A549 (cell line): ENCODE results near the gene MSI2. TPM values are rescaled to one million over a fixed set of nuclear protein-coding genes. Genes with fewer than 3 reads are reported as not detected.

ENCODE experiments used
- ATAC-seq, 2 experiments: fragments of 200-7000 bp in 1 of 2; fragments of >200 bp in 1 of 2; cut with Nextera tagmentation in 1 of 2; cut with Tn5 transposase in 1 of 2; 3 replicates each; pipeline versions ENCODE4 v1.8.0 to v1.9.1; 2018 to 2020; ENCODE audit warnings: mild to moderate bottlenecking in 1 of 2, moderate library complexity in 1 of 2
- CTCF ChIA-PET: fragments of 300-600 bp; sonication (Branson Sonifier 250); formaldehyde crosslinking; extraction: SDS; loops from one replicate; lab custom pipeline; 2021; ENCODE audit warnings: antibody characterized with exemption, inconsistent platforms; lab: Yijun Ruan, JAX
- POLR2A ChIA-PET: fragments of 350-600 bp; formaldehyde crosslinking; extraction: SDS; loops from one replicate; lab custom pipeline; 2021; ENCODE audit warnings: antibody characterized with exemption, inconsistent platforms; lab: Yijun Ruan, JAX
- DNase-seq, 2 experiments: peaks; one replicate each; pipeline versions ENCODE4 v3.0.0 to v3.0.0-alpha.2; 2011 to 2016; ENCODE audit warnings: low read depth in 1 of 2, low spot score in 1 of 2
- FAIRE-seq: peaks from 2 replicates; lab custom pipeline; 2011; peaks lifted over from hg19 to GRCh38; lab: Jason Lieb, UNC
- H3K27ac ChIP-seq, 2 experiments: fragments of >200 bp; sonication (Bioruptor Twin); formaldehyde crosslinking; 3 replicates each; pipeline ENCODE4 v1.5.1; 2016 to 2017
- H3K4me1 ChIP-seq: fragments of >200 bp; sonication (Bioruptor Twin); formaldehyde crosslinking; 3 replicates; pipeline ENCODE4 v1.6.1; 2016
- H3K4me2 ChIP-seq: fragments of >200 bp; sonication (Bioruptor Twin); formaldehyde crosslinking; 3 replicates; pipeline ENCODE4 v1.6.1; 2016
- H3K4me3 ChIP-seq: fragments of >200 bp; sonication (Bioruptor Twin); formaldehyde crosslinking; 3 replicates; pipeline ENCODE4 v1.5.1; 2016
- H3K9me3 ChIP-seq: fragments of >200 bp; sonication (Bioruptor Twin); formaldehyde crosslinking; 3 replicates; pipeline ENCODE4 v1.6.1; 2016
- CBX8 ChIP-seq: fragments of 200-600 bp; sonication (generic); IDR thresholded peaks from 2 replicates; pipeline ENCODE4 v1.6.1; 2016
- CHD4 ChIP-seq: fragments of 200-600 bp; sonication (generic); IDR thresholded peaks from 2 replicates; pipeline ENCODE4 v1.6.1; 2016; ENCODE audit warnings: antibody characterized with exemption, mild to moderate bottlenecking, borderline replicate concordance
- CTCF ChIP-seq: fragments of >200 bp; sonication (Bioruptor Twin); formaldehyde crosslinking; IDR thresholded peaks from 3 replicates; pipeline ENCODE4 v1.5.1; 2016
- EHF ChIP-seq: fragments of 250-450 bp; sonication (Bioruptor Pico); IDR thresholded peaks from 2 replicates; pipeline ENCODE4 v1.5.0; 2020; ENCODE audit warnings: mild to moderate bottlenecking
- EHMT2 ChIP-seq: fragments of 200-600 bp; sonication (generic); IDR thresholded peaks from 2 replicates; pipeline ENCODE4 v1.6.1; 2016; ENCODE audit warnings: antibody characterized with exemption, low read depth, mild to moderate bottlenecking, moderate library complexity
- ELK1 ChIP-seq: fragments of 150-350 bp; IDR thresholded peaks from 2 replicates; pipeline ENCODE4 v1.6.1; 2014; ENCODE audit warnings: low read depth, mild to moderate bottlenecking, low read length
- EP300 ChIP-seq, 2 experiments: fragments of >200 bp; sonication (Bioruptor Twin); formaldehyde crosslinking; IDR thresholded peaks; 2 replicates in 1 of 2; 3 replicates in 1 of 2; pipeline ENCODE4 v1.6.1; 2016 to 2017
- FOSB ChIP-seq: fragments of 250-450 bp; sonication (Bioruptor Pico); IDR thresholded peaks from 2 replicates; pipeline ENCODE4 v1.5.0; 2020; ENCODE audit warnings: mild to moderate bottlenecking, moderate library complexity
- FOSL2 ChIP-seq, 2 experiments: fragments of 450-650 bp in 1 of 2; fragments of >200 bp in 1 of 2; sonication (Bioruptor Twin) in 1 of 2; formaldehyde crosslinking; IDR thresholded peaks; 2 replicates each; pipeline versions ENCODE4 v1.5.0 to v1.6.1; 2016 to 2020; ENCODE audit warnings: mild to moderate bottlenecking in 1 of 2, moderate library complexity in 1 of 2
- HMGXB4 ChIP-seq: fragments of 250-450 bp; sonication (Bioruptor Pico); IDR thresholded peaks from 2 replicates; pipeline ENCODE4 v1.5.0; 2021; ENCODE audit warnings: mild to moderate bottlenecking, moderate library complexity, borderline replicate concordance
- HOXB5 ChIP-seq: fragments of 250-450 bp; sonication (Bioruptor Pico); IDR thresholded peaks from 2 replicates; pipeline ENCODE4 v1.5.0; 2020; ENCODE audit warnings: mild to moderate bottlenecking, moderate library complexity
- NPAS2 ChIP-seq: fragments of 250-450 bp; sonication (Bioruptor Pico); IDR thresholded peaks from 2 replicates; pipeline ENCODE4 v1.8.0; 2022; ENCODE audit warnings: mild to moderate bottlenecking, moderate library complexity, borderline replicate concordance
- NR3C1 ChIP-seq: fragments of >200 bp; sonication (Bioruptor Twin); formaldehyde crosslinking; IDR thresholded peaks from 3 replicates; pipeline ENCODE4 v1.6.1; 2017
- PHF8 ChIP-seq: fragments of 200-600 bp; sonication (generic); IDR thresholded peaks from 2 replicates; pipeline ENCODE4 v1.6.1; 2016; ENCODE audit warnings: low read depth, mild to moderate bottlenecking, antibody characterized with exemption, moderate library complexity, borderline replicate concordance
- ZC3H11A ChIP-seq: fragments of 450-650 bp; IDR thresholded peaks from 2 replicates; pipeline ENCODE4 v1.6.1; 2014; ENCODE audit warnings: antibody characterized with exemption, mild to moderate bottlenecking
- WGBS: methylation state at CpG from one replicate; pipeline ENCODE4 v1.1.6; 2017; ENCODE audit errors: missing lambda C conversion rate; 5-methylcytosine and 5-hydroxymethylcytosine counted together
- polyA plus RNA-seq, 4 experiments: library from polyadenylated mRNA; depleted of rRNA in 3 of 4; stranded (reverse); fragments of >200 nt; fragmentation: RNase III in 1 of 4; extraction: RNeasy Plus Mini Kit Qiagen cat#74134 plus additional on column Dnase treatment in 1 of 4; gene quantifications; 2 replicates in 3 of 4; 3 replicates in 1 of 4; pipeline ENCODE4 v1.2.3, GENCODE V29; 2011 to 2017

MSI2 gene
- polyA plus RNA-seq, 2 of the 4 experiments (the other 2 are of a cell fraction) = 43.6 to 44.4 TPM

GRCh38 chr17:57612202-57613071, 356.1 kb downstream of the MSI2 start:
- H3K27ac ChIP-seq = no peak overlapping the region
- DNase-seq (no peak), FAIRE-seq (peak; percentile 23), ATAC-seq (no peak)
- POLR2A ChIA-PET = no interaction called here
- no peak overlapping the region for H3K4me2 ChIP-seq
- H3K4me1 ChIP-seq = 0 out of 3 replicates have a peak, but pooled peaks cover 2% of the 10 kb centered on the region
- peaks cover 9% of the 10 kb centered on the region for H3K9me3 ChIP-seq
- no peak overlapping the region for H3K4me3 ChIP-seq
- TF ChIP-seq HOXB5 (CRISPR knock-in tag) = no peak
- no peak for TF ChIP-seq FOSL2 (IDR thresholded peaks at IDR 0.05)
- TF ChIP-seq FOSL2 (CRISPR knock-in tag; IDR thresholded peaks at IDR 0.05) = no peak
- no peak for TF ChIP-seq CHD4
- no peak for TF ChIP-seq NPAS2 (CRISPR knock-in tag)
- no peak for TF ChIP-seq NR3C1
- TF ChIP-seq FOSB (CRISPR knock-in tag) = no peak
- TF ChIP-seq EHMT2 = no peak
- TF ChIP-seq EHF (CRISPR knock-in tag) = no peak
- TF ChIP-seq EP300 (IDR thresholded peaks at IDR 0.05) = no peak
- TF ChIP-seq ELK1 = no peak
- no peak for TF ChIP-seq ZC3H11A
- no peak for TF ChIP-seq CBX8
- TF ChIP-seq CTCF = no peak
- CTCF ChIA-PET = interaction anchor here (0.7 to 8.6 kb wide), 3 partner anchors 14 to 238 kb away, joined by 4 to 58 read pairs (median 7); no protein-coding TSS in a partner anchor
- WGBS = 92% methylated on average over 12 of the region's 12 CpGs

- ATAC-seq (no peak), FAIRE-seq (peak; percentile 49)
- no peak overlapping the region for H3K4me2 ChIP-seq
- no peak for TF ChIP-seq HMGXB4 (CRISPR knock-in tag)
- no peak for TF ChIP-seq FOSL2 (IDR thresholded peaks at IDR 0.05)
- no peak for TF ChIP-seq FOSL2 (CRISPR knock-in tag; IDR thresholded peaks at IDR 0.05)
- no peak for TF ChIP-seq PHF8
- TF ChIP-seq, all 56 proteins: peak for 0
- Histone ChIP-seq H3K9me3 (peaks cover 11% of the 10 kb centered on the region), H3K4me3 (no peak overlapping the region), H3K4me1 (no peaks in the 10 kb centered on the region), H3K27ac (no peak overlapping the region)
- WGBS = 92% methylated on average over 3 of the region's 3 CpGs
- ChIA-PET POLR2A (no interaction called here), CTCF (interaction anchor here (1.3 to 2.5 kb wide), 4 partner anchors 11 to 58 kb away, joined by 3 to 17 read pairs (median 6); no protein-coding TSS in a partner anchor)
- no peak for DNase-seq
Measured at GRCh38 chr17:57614742-57615141, 358.4 kb downstream of the MSI2 start.
